HepG2 (cell line): ENCODE results near the gene TLN1. TPM values are rescaled to one million over a fixed set of nuclear protein-coding genes. Genes with fewer than 3 reads are reported as not detected.

ENCODE experiments used
- CENPT ChIP-seq: sonication (generic); formaldehyde crosslinking; IDR thresholded peaks from 2 replicates; pipeline ENCODE4 v1.8.0; 2022; ENCODE audit warnings: low read depth, mild to moderate bottlenecking, moderate library complexity, missing genetic modification reagents
- CERS6 ChIP-seq: sonication (generic); formaldehyde crosslinking; IDR thresholded peaks from 2 replicates; pipeline ENCODE4 v1.5.0; 2020; ENCODE audit warnings: missing genetic modification reagents
- ERF ChIP-seq: IDR thresholded peaks from 2 replicates; pipeline ENCODE4 v1.6.1; 2018; ENCODE audit warnings: missing biosample characterization, missing genetic modification reagents
- FOXA3 ChIP-seq: IDR thresholded peaks from 2 replicates; pipeline ENCODE4 v1.6.1; 2016; ENCODE audit warnings: missing genetic modification reagents, missing compliant biosample characterization
- FOXJ3 ChIP-seq: sonication (generic); formaldehyde crosslinking; IDR thresholded peaks from 2 replicates; pipeline ENCODE4 v1.4.0; 2020; ENCODE audit warnings: missing genetic modification reagents, mild to moderate bottlenecking, borderline replicate concordance
- GFI1 ChIP-seq: sonication (generic); formaldehyde crosslinking; IDR thresholded peaks from 2 replicates; pipeline ENCODE4 v1.5.0; 2020; ENCODE audit warnings: missing genetic modification reagents, mild to moderate bottlenecking, borderline replicate concordance
- HDAC1 ChIP-seq: sonication (generic); formaldehyde crosslinking; IDR thresholded peaks from 2 replicates; pipeline ENCODE4 v1.5.1; 2020; ENCODE audit warnings: mild to moderate bottlenecking, missing genetic modification reagents
- IRX3 ChIP-seq: sonication (generic); formaldehyde crosslinking; IDR thresholded peaks from 2 replicates; pipeline ENCODE4 v1.8.1; 2023; ENCODE audit warnings: mild to moderate bottlenecking, low read depth, missing genetic modification reagents, borderline replicate concordance
- ISL2 ChIP-seq: sonication (generic); formaldehyde crosslinking; IDR thresholded peaks from 2 replicates; pipeline ENCODE4 v1.5.0; 2020; ENCODE audit warnings: missing genetic modification reagents
- KAT8 ChIP-seq: IDR thresholded peaks from 2 replicates; pipeline ENCODE4 v1.6.1; 2016; ENCODE audit warnings: missing genetic modification reagents, missing compliant biosample characterization
- MIXL1 ChIP-seq: IDR thresholded peaks from 2 replicates; pipeline ENCODE4 v1.6.1; 2016
- POLR2AphosphoS5 ChIP-seq: IDR thresholded peaks from 2 replicates; pipeline ENCODE4 v1.6.1; 2012; ENCODE audit warnings: low read depth, low read length
- RFXANK ChIP-seq: IDR thresholded peaks from 2 replicates; pipeline ENCODE4 v1.6.1; 2016
- SATB2 ChIP-seq: sonication (generic); formaldehyde crosslinking; IDR thresholded peaks from 2 replicates; pipeline ENCODE4 v1.5.0; 2020; ENCODE audit warnings: missing genetic modification reagents
- SETDB1 ChIP-seq: sonication (generic); formaldehyde crosslinking; IDR thresholded peaks from 2 replicates; pipeline ENCODE4 v1.5.1; 2020; ENCODE audit warnings: missing genetic modification reagents, mild to moderate bottlenecking, borderline replicate concordance
- TAF15 ChIP-seq: fragments of 200-400 bp; formaldehyde crosslinking; IDR thresholded peaks from one replicate; pipeline ENCODE4 v1.6.1; 2018; ENCODE audit warnings: mild to moderate bottlenecking, low read depth, low read length; ENCODE audit not compliant: poor library complexity, severe bottlenecking
- ZBTB42 ChIP-seq: sonication (generic); formaldehyde crosslinking; IDR thresholded peaks from 2 replicates; pipeline ENCODE4 v1.5.0; 2020; ENCODE audit warnings: mild to moderate bottlenecking, missing genetic modification reagents
- ZFP1 ChIP-seq: IDR thresholded peaks from 2 replicates; pipeline ENCODE4 v1.6.1; 2016
- ZNF138 ChIP-seq: sonication (generic); formaldehyde crosslinking; IDR thresholded peaks from 2 replicates; pipeline ENCODE4 v1.5.0; 2020; ENCODE audit warnings: mild to moderate bottlenecking, low read depth, missing genetic modification reagents
- ZNF644 ChIP-seq: IDR thresholded peaks from 2 replicates; pipeline ENCODE4 v1.6.1; 2016; ENCODE audit warnings: low read depth
- ZNF841 ChIP-seq: sonication (generic); formaldehyde crosslinking; IDR thresholded peaks from 2 replicates; pipeline ENCODE4 v1.8.1; 2023; ENCODE audit warnings: missing genetic modification reagents, borderline replicate concordance
- ZNF878 ChIP-seq: sonication (generic); formaldehyde crosslinking; IDR thresholded peaks from 2 replicates; pipeline ENCODE4 v1.8.1; 2023; ENCODE audit warnings: mild to moderate bottlenecking, missing genetic modification reagents, moderate library complexity
- ZNF891 ChIP-seq: sonication (generic); formaldehyde crosslinking; IDR thresholded peaks from 2 replicates; pipeline ENCODE4 v1.5.0; 2020; ENCODE audit warnings: mild to moderate bottlenecking, missing genetic modification reagents
- polyA plus RNA-seq, 8 experiments: library from polyadenylated mRNA; depleted of rRNA in 3 of 8; stranded (reverse) in 7 of 8; unstranded in 1 of 8; fragments of >200 nt; fragmentation: Illumina TruSeq in 4 of 8; extraction: Trizol in 4 of 8; gene quantifications; 2 replicates each; pipeline versions ENCODE4 v1.2.1 to v1.2.3, GENCODE V29; 2011 to 2016; ENCODE audit warnings: low read depth in 4 of 8, missing spikeins in 1 of 8, mixed read lengths in 1 of 8; ENCODE audit not compliant: insufficient read depth in 1 of 8
- total RNA-seq, 5 experiments: library from RNA; depleted of rRNA; stranded (reverse); fragments of >200 nt; fragmentation: Illumina TruSeq; extraction: Trizol; gene quantifications; 2 replicates each; pipeline ENCODE4 v1.2.3, GENCODE V29; 2016; ENCODE audit warnings: low read depth in 1 of 5
- TF ChIP-seq, protein P1 (sequence below): sonication (generic); formaldehyde crosslinking; IDR thresholded peaks from 2 replicates; pipeline ENCODE4 v1.8.1; 2022; ENCODE audit warnings: low read depth, mild to moderate bottlenecking, missing genetic modification reagents
- TF ChIP-seq, protein P2 (sequence below): IDR thresholded peaks from 2 replicates; pipeline ENCODE4 v1.6.1; 2016; ENCODE audit warnings: low read depth, borderline replicate concordance
- TF ChIP-seq, protein P3 (sequence below): IDR thresholded peaks from 2 replicates; pipeline ENCODE4 v1.6.1; 2016; ENCODE audit warnings: low read depth, control low read depth

Gene TLN1
- total and polyA plus RNA-seq, 2 of the 13 experiments (the other 11 are each of a cell fraction or from before 2014, with no cell fraction given), result 35.2 to 51.8 TPM

GRCh38 chr9:35658137-35658967 is 73.6 kb downstream of the TLN1 start, which contains the start of gene CCDC107 (continued):
- TF ChIP-seq POLR2AphosphoS5, result peak; percentile 73
- TF ChIP-seq GFI1 (CRISPR knock-in tag), result peak; percentile 78; the same call in 1 of the 2 replicates
- TF ChIP-seq FOXA3 (CRISPR knock-in tag), result no peak
- TF ChIP-seq CERS6 (CRISPR knock-in tag), result no peak
- TF ChIP-seq, protein P1, sequence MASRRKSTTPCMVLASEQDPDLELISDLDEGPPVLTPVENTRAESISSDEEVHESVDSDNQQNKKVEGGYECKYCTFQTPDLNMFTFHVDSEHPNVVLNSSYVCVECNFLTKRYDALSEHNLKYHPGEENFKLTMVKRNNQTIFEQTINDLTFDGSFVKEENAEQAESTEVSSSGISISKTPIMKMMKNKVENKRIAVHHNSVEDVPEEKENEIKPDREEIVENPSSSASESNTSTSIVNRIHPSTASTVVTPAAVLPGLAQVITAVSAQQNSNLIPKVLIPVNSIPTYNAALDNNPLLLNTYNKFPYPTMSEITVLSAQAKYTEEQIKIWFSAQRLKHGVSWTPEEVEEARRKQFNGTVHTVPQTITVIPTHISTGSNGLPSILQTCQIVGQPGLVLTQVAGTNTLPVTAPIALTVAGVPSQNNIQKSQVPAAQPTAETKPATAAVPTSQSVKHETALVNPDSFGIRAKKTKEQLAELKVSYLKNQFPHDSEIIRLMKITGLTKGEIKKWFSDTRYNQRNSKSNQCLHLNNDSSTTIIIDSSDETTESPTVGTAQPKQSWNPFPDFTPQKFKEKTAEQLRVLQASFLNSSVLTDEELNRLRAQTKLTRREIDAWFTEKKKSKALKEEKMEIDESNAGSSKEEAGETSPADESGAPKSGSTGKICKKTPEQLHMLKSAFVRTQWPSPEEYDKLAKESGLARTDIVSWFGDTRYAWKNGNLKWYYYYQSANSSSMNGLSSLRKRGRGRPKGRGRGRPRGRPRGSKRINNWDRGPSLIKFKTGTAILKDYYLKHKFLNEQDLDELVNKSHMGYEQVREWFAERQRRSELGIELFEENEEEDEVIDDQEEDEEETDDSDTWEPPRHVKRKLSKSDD, result 0 out of 2 replicates have a peak, but pooled peaks have one; percentile 40
- TF ChIP-seq ZNF878 (CRISPR knock-in tag), result no peak
- TF ChIP-seq SATB2 (CRISPR knock-in tag), result peak; percentile 72; the same call in 1 of the 2 replicates
- no peak for TF ChIP-seq MIXL1 (CRISPR knock-in tag)
- TF ChIP-seq ERF, result no peak; the same call in 1 of the 2 replicates
- TF ChIP-seq HDAC1 (CRISPR knock-in tag), result no peak; the same call in 1 of the 2 replicates
- TF ChIP-seq ZNF644, result no peak
- TF ChIP-seq CENPT, result 0 out of 2 replicates have a peak, but pooled peaks have one; percentile 51
- TF ChIP-seq ZNF841 (CRISPR knock-in tag), result no peak
- TF ChIP-seq ZFP1 (CRISPR knock-in tag), result no peak
- no peak for TF ChIP-seq SETDB1 (CRISPR knock-in tag)
- 0 out of 2 replicates have a peak, but pooled peaks have one; percentile 24 for TF ChIP-seq ZNF138
- TF ChIP-seq, protein P2, sequence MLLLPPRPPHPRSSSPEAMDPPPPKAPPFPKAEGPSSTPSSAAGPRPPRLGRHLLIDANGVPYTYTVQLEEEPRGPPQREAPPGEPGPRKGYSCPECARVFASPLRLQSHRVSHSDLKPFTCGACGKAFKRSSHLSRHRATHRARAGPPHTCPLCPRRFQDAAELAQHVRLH (CRISPR knock-in tag), result no peak
- no peak for TF ChIP-seq FOXJ3 (CRISPR knock-in tag)
- TF ChIP-seq ZBTB42 (CRISPR knock-in tag), result no peak; the same call in none of the 2 replicates
- no peak; the same call in 1 of the 2 replicates for TF ChIP-seq RFXANK
- no peak for TF ChIP-seq TAF15
- no peak; the same call in 1 of the 2 replicates for TF ChIP-seq KAT8
- 0 out of 2 replicates have a peak, but pooled peaks have one; percentile 28 for TF ChIP-seq ZNF891 (CRISPR knock-in tag)
- TF ChIP-seq ISL2, result no peak; the same call in 1 of the 2 replicates
- TF ChIP-seq, protein P3, sequence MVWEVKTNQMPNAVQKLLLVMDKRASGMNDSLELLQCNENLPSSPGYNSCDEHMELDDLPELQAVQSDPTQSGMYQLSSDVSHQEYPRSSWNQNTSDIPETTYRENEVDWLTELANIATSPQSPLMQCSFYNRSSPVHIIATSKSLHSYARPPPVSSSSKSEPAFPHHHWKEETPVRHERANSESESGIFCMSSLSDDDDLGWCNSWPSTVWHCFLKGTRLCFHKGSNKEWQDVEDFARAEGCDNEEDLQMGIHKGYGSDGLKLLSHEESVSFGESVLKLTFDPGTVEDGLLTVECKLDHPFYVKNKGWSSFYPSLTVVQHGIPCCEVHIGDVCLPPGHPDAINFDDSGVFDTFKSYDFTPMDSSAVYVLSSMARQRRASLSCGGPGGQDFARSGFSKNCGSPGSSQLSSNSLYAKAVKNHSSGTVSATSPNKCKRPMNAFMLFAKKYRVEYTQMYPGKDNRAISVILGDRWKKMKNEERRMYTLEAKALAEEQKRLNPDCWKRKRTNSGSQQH (CRISPR knock-in tag), result peak; percentile 53; the same call in 1 of the 2 replicates
- no peak for TF ChIP-seq IRX3 (CRISPR knock-in tag)
